NCI-H2107 (cell line): Measurements from ENCODE around the gene IRF8.

Experiments
- DNase-seq: peaks from one replicate; lab custom pipeline; 2025; lab: John Stamatoyannopoulos, UW

The IRF8 gene

GRCh38 chr16:85960486-85961046 is 61.6 kb downstream of the IRF8 start:
- no peak for DNase-seq

DNA sequence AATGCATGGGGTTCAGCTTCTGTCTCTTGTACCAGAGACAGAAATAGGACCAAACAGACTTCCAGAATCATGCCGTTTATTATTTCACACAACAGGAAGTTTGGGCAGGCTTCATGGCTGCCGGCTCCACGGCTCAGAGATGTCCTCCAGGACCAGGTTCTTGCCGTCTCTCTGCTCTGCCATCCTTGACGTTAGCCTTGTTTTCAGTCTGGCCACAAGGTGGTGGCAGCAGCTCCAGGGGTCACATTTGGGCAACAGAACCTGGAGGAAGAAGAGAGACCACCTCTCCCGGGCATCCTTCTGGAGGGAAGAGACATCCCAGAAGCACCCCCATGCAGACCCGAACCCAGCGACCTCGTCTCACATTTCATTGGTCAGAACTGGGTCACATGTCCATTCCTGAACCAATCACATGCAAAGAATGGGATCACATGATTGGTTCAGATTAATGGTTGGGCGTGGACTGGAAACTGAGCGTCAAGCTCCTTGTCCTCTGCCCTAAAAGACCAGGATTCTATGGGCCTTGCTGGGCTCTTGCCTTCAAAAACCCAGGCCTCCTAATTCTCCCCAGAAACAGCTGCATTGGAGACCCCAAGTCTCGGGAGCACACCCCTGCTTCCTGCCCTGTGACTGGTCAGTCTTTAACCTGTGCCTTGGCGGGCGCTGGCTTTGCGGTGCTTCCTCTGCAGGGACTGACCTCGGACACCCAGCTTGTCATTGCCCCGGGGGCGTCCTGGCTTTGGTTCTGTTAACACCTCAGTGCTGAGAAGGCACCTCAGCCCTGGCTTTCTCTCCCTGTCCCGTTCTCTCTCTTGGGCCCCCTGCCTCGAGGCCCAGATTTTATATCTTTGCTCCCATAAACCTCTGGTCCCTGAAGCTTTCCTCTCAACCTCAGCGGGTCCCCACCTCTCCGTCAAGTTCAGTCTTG is 63.3 kb downstream of the IRF8 start:
- DNase-seq, result no peak

- DNase-seq, result no peak
These were observed 64.9 kb downstream of the IRF8 start for GRCh38 chr16:85963753-85964285.

DNA sequence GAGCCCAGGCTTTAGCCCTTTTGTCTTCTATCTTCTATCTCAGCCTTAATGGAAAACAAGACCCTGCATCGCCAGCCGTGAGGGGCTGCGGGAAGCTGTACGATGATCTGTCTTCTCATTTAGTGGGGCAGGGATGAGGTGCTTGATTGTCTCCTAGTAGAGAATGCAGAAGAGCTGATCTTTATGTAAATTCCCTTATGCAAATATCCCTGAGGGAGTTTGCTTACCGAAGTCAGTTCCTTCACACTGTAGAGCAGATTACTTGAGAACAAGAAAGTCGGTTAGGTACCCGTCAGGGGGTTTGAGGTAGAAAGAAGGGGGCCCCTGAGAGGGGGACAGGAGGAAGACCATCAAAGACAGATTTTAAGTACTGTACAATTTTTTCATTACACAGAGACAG is 66.2 kb downstream of the IRF8 start:
- no peak for DNase-seq

GRCh38 chr16:85967111-85967510 is 68.1 kb downstream of the IRF8 start:
- DNase-seq, result no peak

DNA sequence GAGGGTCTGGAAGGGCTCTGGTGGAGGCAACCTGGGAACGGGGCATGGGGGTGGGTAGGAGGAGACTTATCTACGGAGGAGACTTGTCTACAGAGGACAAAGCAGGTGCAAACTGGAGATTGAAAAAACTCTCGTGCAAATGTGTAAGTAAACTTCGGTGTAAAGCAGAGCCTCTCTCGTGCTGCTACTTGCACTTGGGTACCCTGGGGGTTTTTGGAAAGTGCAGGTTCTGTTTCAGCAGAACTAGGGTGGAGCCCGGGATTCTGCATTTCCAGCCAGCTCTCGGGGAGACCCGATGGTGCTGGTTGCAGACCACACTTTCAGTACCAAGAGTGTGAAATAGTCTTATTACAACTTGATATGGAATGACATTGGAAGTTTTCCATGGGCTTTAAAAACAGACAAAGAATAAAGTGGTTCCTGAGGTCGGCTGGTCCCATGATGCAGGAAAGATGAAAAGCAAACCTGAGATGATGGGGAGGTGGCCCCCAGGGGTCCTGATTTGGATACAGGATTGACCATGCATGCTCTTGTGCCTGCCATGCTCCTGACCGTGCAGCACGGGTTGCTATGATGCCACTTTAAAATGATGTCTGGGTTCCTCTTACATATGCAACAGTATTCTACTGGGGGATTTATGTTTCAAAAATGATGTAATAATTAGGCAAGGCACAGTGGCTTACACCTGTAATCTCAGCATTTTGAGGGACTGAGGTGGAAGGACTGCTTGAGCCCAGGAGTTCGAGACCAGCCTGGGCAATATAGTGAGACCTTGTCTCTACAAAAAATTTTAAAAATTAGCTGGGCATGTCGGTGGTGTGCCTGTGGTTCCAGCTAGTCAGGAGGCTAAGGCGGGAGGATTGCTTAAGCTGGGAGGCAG is 69.3 kb downstream of the IRF8 start:
- DNase-seq, result no peak

- no peak for DNase-seq
These were observed 70.2 kb downstream of the IRF8 start for GRCh38 chr16:85969159-85969558.

DNA sequence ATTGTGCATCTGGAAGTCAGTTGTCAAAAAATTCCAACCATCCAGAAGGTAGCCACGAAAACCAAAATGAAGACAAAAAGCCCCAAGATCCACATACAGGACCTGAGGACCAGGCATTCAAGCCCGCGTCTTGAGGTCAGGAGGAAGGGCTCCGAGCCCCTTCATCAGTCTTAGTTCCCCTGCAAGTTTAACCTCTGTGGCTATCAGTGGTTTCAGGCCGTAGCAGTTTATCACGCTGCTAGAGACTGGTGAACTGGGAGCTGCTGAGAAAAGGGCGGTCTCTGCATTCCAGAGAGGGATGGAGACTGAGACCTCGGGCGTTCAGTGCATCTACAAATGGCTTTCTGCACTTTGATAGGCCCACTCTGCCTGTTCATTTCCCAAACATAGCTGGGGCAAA is 70.6 kb downstream of the IRF8 start:
- no peak for DNase-seq

DNA sequence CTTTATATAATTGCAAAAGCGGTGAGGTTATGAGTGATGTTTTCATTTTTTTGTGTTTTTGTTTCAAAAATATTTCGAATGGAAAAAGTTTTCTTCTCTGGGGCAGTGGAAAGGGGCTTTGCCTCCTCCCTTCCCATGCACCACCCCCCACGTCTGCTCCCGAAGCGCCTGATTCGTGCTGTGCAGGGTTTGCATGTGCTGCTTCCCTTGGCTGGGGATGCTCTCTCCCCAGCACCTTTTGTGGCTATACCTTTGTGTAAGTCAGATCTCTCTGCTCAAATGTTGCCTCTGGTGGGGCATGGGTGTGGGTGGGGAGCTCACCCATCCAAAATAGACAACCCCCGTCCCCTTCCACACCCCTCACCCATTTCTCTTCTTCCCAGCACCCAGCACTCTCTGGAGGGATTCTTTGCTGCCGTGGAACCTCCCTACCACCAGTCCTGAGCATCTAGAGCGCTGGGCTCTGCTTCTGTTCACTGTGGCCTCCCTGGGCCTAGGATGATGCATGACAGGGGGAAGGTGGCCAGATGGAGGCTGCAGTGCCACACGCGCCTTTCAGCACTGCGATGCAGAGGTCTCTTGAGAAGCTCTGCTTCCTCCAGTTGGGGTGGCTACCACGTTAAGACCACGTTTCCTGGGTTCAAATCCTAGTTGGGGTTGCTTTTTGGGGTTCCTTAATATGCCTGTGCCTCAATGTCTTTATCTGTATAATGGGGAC is 71.2 kb downstream of the IRF8 start:
- DNase-seq, result no peak

DNA sequence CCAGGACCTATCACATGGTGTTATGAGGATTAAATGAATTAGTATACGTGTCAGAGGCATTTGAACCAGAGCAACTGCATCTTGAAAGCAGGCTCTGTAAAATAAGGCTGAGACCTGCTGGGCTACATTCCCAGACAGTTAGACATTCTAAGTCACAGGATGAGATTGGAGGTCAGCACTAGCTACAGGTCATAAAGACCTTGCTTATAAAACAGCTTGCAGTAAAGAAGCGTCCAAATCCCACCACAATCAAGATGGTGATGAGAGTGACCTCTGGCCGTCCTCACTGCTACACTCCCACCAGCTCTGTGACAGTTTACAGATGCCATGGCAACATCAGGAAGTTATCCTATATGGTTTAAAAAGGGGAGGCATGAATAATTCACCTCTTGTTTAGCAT is 71.8 kb downstream of the IRF8 start:
- DNase-seq, result no peak
